HL-60 (cell line): ENCODE data around the gene PFN2.

Experiments used
- CTCF ChIP-seq: IDR thresholded peaks from one replicate; pipeline ENCODE4 v1.5.1; 2011; ENCODE audit warnings: low read length, control low read depth, inconsistent platforms; ENCODE audit not compliant: insufficient read depth
- POLR2AphosphoS5 ChIP-seq: IDR thresholded peaks from 2 replicates; pipeline ENCODE4 v1.6.1; 2012; ENCODE audit warnings: low read depth
- SPI1 ChIP-seq: IDR thresholded peaks from 2 replicates; pipeline ENCODE4 v1.6.1; 2012; ENCODE audit warnings: low read depth, mild to moderate bottlenecking, borderline replicate concordance

DNA sequence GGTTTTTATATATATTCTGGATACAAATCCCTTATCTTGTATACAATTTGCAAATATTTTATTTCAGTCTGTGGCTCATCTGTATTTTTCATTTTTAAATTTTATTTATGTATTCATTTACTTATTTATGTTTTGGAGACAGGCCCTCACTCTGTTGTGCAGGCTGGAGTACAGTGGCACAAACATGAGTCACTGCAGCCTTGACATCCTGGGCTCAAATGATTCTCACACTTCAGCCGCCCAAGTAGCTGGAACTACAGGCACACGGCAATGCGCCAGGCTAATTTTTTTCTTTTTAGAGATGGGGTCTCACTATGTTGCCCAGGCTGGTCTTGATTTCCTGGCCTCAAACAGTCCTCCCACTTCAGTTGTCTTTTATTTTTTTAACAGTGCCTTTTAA is 50.6 kb downstream of the PFN2 start:
- TF ChIP-seq CTCF, result no peak
- no peak for TF ChIP-seq SPI1
- TF ChIP-seq POLR2AphosphoS5, result no peak
